Limb (tissue), 2 donors: Measurements from ENCODE around the gene PROKR2.

Source experiments
- DNase-seq, 2 donors: peaks; one replicate each; pipeline ENCODE4 v3.0.0-alpha.2; 2016; ENCODE audit errors: extremely low spot score in 2 of 2

PROKR2 gene

DNA sequence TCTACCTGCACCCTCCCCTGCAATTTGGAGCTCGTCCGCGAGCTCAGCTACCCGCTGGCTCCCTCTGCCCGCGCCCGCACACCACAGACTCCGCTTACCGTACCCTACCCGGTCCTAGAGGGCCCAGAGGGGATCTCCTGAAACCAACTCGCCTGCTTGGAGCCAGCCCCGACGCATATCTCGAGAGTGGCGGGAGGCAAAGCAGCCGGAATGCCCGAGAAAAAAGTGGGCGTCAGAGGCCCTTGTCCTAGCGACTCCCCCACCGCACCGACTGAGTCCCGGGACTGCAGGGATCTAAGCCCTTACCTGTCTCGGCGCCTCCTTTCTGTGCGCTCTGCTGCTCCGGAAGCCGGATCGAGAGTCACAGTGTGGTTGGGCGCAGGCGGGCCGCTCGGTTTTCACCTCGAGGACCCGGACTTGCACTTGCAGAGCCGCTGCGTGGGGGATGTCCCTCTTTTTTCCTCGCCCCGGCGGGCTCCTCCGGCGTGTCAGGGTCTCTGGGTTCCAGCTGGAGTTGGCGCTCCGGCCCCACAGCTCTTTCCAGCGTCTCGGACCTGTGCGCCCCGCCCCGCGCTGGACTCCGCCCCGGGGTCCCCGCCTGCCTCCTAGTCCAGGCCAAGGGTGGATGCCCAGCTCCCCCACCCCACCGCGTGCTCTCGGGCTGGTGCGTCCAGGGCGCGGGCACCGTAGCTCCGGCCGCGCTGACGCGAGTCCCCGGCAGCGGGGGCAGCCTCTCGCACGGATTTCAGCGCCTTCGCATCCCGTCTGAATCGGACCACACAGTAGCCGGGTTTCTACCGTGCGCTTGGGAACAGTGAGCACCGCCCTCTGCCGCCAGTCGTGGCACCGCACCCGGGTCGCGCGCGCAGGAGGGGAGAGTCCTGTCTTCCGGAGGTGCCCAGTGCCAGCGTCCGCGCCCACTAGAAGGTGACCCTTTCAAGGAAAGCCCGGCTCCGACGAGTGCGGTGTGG lies at the start of gene PROKR2:
PROKR2 (minus strand) TSS at position 767 of the 971 bp plus-strand sequence. CDS start 2,585 bp downstream, outside the sequence.
- DNase-seq, result peak in 1 of 2 donors; percentile 63

DNA sequence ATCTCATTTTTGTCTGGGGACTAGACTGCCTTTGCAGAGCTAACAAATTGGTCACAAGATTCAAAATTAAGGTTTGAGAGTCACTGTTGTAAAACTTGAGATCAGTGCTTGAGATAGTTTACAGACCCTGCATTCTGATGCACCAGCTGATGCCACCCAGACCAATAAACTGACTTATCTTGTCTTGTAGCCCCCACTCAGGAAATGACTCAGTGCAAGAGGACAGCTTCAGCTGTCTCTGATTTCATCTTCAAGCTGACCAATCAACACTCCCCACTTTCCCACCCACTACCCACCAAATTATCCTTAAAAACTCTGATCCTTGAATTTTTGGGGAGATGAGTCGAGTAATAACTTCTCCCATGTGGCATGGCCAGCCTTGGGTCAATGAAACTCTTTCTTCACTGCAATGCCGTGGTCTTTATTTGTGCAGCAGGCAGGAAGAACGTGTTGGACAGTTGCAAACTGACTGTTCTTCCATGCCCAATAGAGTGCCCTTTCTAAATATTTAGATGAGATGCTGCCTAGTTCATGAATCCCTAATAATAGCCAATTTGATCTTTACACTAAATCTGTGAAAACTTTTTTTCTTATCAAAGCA lies 48.3 kb upstream of the PROKR2 start:
- no peak for DNase-seq

DNA sequence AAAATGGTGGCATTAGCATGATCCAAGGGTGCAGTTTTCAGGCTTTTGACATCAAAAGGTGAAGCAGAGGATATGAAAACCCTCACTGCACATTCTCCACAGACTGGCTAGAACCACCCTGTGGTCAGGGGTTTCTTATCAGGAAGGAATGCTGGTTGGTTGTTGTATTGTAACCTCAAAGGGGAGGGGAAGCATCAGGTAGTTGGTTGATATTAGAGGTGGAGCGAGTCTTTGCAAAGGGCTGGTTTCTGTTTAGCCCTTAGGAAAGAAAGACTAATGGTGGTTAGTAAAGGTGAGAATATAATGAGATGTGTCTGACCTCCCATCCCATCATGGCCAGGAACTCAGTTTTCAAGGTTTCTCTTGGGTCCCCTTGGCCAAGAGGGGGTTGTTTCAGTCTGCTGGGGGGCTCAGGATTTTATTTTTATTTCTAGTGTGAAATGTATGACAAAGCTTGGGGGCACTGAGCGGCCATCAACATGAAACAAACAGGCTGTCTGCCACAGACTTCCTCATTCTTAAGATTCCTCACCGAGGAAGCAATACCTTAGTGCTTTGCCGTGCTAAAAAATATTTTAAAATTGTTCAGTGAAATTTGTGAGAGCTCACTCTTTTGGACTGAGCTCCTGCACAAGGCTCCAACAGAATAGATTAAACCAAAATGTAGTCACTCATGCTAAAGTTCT lies 47.5 kb upstream of the PROKR2 start:
- DNase-seq, result no peak

GRCh38 chr20:5362771-5363170 lies 46.0 kb upstream of the PROKR2 start:
- no peak for DNase-seq

GRCh38 chr20:5361176-5361575 lies 44.4 kb upstream of the PROKR2 start:
- DNase-seq, result no peak

DNA sequence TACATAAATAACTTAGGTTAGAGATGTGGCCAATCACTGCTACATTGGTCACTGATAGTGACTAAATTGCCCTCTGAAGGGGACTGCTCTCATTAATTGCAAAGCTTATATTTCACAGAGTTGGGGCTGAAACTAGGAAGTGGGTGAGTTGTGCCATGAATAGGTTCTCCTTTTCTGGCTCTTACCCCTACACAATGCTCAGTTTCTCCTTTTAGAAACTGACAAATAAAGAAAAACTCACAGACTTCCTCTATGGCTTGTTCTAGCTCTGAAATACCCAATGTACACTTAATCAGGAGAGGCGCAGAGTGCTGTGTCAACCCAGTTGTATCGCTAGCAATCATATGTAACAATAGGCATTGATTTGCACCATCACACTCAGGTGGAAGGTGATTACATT lies 41.2 kb upstream of the PROKR2 start:
- no peak for DNase-seq

- no peak for DNase-seq
Measured at GRCh38 chr20:5356941-5357340, 40.2 kb upstream of the PROKR2 start.

- no peak for DNase-seq
Measured at GRCh38 chr20:5354901-5355300, 38.1 kb upstream of the PROKR2 start.

DNA sequence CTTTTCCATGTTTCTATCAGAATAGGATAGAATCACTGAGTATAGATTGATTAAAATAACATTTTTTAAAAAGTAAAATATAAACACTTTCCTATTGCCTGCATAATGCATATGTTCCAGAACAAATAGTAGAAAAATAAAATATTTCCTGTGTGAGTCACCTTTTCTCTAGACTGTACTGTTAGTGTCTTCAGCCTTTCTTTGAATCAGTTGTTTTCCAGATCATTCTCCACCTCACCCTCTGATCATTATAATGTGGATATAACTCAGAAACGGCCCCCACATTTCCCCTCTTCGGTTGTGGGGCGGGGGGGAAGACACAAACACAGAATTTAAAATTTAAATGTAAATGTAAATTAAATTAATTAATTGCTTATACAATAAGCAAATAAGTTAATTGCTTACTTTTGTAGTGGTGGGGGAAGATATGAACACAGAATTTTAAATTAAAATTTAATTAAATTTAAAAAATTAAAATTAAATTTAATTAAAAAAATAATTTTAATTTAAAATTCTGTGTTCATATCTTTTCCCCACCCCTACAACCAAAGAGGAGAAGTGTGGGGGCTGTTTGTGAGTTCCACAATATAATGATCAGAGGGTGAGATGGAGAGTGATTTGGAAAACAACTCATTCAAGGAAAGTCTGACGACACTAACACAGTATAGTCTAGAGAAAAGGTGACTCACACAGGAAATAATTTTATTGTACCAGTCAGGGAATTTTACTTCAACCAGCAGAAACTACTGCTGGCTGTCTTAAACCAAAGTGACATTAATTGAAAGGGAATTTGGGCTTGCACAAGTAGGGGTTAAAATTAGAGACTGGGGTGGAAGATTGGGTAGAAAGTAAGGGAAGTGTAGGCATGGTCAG lies 37.1 kb upstream of the PROKR2 start:
- no peak for DNase-seq

GRCh38 chr20:5349448-5349847 lies 32.7 kb upstream of the PROKR2 start:
- no peak for DNase-seq

DNA sequence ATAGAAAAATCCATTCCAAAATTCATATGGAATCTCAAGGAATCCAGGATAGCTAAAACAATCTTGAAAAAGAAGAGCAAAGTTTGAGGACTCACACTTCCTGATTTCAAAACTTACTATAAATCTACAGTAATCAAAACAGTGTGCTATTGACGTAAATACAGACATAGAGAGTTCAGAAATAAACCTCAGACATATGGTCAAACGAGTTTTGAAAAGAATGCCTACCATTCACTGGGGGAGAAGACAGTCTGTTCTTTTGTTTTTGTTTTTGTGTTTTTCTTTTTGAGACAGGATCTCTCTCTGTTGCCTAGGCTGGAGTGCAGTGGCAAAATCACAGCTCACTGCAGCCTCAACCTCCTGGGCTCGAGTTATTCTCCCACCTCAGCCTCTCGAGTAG lies 25.3 kb upstream of the PROKR2 start:
- no peak for DNase-seq

DNA sequence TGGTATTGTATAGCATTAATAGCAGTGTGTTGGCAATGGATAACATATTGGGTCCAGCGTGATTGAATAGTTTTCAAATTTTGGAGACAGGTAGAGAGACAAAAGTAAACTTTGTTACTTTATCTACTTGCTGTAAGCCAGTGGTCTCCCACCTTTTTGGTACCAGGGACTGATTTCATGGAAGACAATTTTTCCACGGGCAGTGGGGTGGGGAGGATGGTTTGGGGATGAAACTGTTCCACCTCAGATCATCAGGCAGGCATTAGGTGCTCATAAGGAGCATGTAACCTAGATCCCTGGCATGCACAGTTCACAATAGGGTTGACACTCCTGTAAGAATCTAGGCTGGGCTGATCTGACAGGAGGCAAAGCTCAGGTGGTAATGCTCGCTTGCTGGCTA lies 14.6 kb upstream of the PROKR2 start:
- DNase-seq, result no peak

- peak in 1 of 2 donors; percentile 66 for DNase-seq
Measured at GRCh38 chr20:5328268-5328667, 11.5 kb upstream of the PROKR2 start.

GRCh38 chr20:5327356-5327755 lies 10.6 kb upstream of the PROKR2 start:
- DNase-seq, result peak in 1 of 2 donors; percentile 19

- DNase-seq, result no peak
Measured at GRCh38 chr20:5315807-5316187, 957 bp downstream of the PROKR2 start.

DNA sequence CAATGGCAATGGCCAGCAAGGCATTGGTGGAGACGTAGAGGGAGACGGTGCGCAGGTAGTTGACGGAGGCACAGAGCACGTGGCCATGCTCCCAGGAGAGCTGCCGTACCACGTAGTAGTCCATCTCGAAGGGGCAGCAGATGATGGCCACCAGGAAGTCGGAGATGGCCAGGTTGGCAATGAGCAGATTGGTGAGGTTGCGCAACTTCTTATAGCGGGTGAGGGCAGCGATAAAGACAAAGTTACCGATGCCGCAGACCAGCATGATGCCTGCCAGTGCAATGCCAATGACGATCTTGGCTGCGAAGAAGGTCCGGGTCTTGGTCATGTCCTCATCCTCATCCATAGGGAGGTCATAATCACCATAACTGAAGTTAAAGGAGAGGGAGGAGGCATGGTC lies 2.8 kb downstream of the PROKR2 start:
- no peak for DNase-seq

DNA sequence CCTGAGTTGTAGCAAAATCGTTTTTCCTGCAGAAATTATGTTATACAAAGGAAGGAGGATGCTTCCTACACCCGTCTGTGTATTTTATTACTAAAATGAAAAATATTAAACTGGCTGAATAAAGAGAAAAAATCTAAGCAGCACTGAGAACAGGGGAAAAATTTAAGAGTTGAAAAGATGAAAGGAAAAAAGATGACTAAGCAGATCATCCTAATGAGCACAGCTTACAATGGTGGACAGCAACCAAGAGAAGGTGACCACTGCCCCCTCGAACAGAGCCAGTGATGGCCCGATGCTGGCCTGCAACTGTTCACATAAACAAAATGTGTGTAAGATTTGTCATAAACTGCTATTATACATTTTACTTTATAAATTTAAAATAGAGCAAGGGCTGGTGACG lies 4.2 kb downstream of the PROKR2 start:
- no peak for DNase-seq

- DNase-seq, result no peak
Measured at GRCh38 chr20:5309971-5310370, 6.8 kb downstream of the PROKR2 start.

DNA sequence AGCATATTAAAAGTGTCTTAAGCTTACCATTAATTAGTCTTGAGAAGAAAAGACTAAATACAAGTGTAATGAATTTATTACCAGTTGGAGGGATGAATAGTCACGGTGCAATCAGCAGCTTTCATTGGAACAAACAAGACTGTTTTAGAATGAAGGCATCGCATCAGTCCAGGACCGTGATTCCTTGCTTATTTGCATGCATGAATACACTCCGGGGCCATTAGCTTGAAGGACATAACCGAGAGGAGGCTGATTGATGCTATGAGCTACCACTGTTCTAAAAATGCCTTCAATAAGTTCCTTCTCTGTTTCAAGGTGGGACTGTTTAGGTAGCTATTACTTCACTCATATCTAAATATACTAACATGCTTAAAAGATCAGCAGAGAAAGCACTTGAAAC lies 17.9 kb downstream of the PROKR2 start:
- no peak for DNase-seq

DNA sequence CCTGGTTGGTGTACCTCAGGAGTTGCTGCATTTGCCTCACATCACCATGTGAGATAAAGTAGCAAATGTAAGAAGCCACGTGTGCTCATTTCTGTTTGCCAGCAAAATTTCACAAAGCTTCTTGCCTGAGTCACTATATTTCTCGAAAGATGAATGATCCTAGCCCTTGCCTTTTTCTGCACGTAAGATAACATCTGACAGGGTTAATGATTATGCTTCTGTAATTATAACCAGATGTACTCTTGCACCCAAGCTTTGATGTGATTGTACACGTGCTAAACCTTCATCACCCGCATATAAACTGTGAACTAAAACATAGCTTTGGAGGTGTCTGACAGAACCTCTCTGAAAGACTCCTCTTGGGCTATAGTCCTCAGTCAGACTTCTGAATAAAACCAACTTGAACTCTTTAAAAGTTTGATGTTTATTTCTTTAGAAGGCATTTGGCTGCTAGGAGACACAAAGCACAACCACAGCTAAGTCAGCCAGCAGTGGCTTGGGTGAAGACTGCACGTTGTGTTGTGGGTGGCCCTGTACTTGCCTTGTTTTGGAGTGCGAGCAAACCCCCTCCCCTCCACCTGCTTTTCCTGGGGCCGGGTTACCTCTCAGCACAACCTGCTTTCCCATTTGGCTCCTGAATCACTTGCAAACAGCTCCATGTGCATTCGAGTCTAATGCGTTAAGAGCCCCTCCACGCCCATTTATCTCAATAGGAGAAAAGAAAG lies 19.3 kb downstream of the PROKR2 start:
- DNase-seq, result peak in 1 of 2 donors; percentile 7

DNA sequence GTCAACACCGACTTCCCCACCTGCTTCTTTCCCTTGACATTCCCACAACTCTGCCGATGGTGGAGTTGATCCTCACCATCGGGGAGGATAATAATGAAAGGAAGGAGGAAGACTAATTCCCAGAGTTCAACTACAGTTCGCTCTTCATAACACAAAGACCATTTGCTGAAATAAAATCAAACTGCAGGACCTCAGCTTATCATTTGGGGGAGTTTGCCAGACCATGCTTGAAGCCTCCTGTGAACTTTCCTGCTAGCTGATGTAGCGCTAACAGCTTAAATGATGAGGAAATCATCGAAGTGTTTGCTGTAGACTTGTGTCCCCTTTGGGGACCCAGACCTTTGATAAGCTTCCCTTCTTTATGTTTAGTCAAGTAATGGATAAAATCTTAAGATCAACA lies 26.2 kb downstream of the PROKR2 start:
- DNase-seq, result no peak
